ENCODE results near the gene PPP5C. TPM values are rescaled to one million over a fixed set of nuclear protein-coding genes. Genes with fewer than 3 reads are reported as not detected.

The PPP5C gene
- total RNA-seq, 4 donors from 2014 or later = 26.1 to 92.3 (median 62.5) TPM

GRCh38 chr19:46350029-46350757, 3.3 kb downstream of the PPP5C start:
- no peak for DNase-seq
- Histone ChIP-seq H3K27me3 (no peaks in the 10 kb centered on the region), H3K36me3 (no peaks in the 10 kb centered on the region), H3K27ac (peak overlapping the region; percentile 62 to 69), H3K4me3 (no peak overlapping the region), H3K9me3 (no peaks in the 10 kb centered on the region), H3K4me1 (peaks cover 0 to 41% of the 10 kb centered on the region in 2 donors)
- TF ChIP-seq POLR2A (IDR thresholded peaks at IDR 0.05) (no peak), CTCF (IDR thresholded peaks at IDR 0.05) (no peak)
- intact Hi-C loops (cut with DNase I; ENCODE audit: low total_unique reads) = no loop called here

- Histone ChIP-seq H3K4me3 (no peak overlapping the region), H3K27me3 (no peaks in the 10 kb centered on the region), H3K4me1 (peaks cover 0 to 41% of the 10 kb centered on the region in 2 donors), H3K9me3 (no peaks in the 10 kb centered on the region), H3K36me3 (no peaks in the 10 kb centered on the region), H3K27ac (peak overlapping the region; percentile 62 to 69)
- no peak for DNase-seq
- intact Hi-C loops (cut with DNase I; ENCODE audit: low total_unique reads) = no loop called here
- TF ChIP-seq POLR2A (IDR thresholded peaks at IDR 0.05) (no peak), CTCF (IDR thresholded peaks at IDR 0.05) (no peak)
These were observed 3.9 kb downstream of the PPP5C start for GRCh38 chr19:46350758-46351159.

- Histone ChIP-seq H3K4me3 (no peak overlapping the region), H3K4me1 (peaks cover 0 to 41% of the 10 kb centered on the region in 2 donors), H3K36me3 (no peaks in the 10 kb centered on the region), H3K27ac (peak overlapping the region; percentile 62 to 69), H3K9me3 (no peaks in the 10 kb centered on the region), H3K27me3 (no peaks in the 10 kb centered on the region)
- peak; percentile 48 to 49 for DNase-seq
- intact Hi-C loops (cut with DNase I; ENCODE audit: low total_unique reads) = no loop called here
- no peak for TF ChIP-seq POLR2A (IDR thresholded peaks at IDR 0.05)
- TF ChIP-seq CTCF (IDR thresholded peaks at IDR 0.05) = no peak
These were observed 4.6 kb downstream of the PPP5C start for GRCh38 chr19:46351241-46352041.

- Histone ChIP-seq H3K9me3 (no peaks in the 10 kb centered on the region), H3K36me3 (no peaks in the 10 kb centered on the region), H3K27me3 (no peaks in the 10 kb centered on the region), H3K27ac (no peak overlapping the region), H3K4me3 (no peak overlapping the region), H3K4me1 (peaks cover 0 to 28% of the 10 kb centered on the region in 2 donors)
- TF ChIP-seq CTCF (IDR thresholded peaks at IDR 0.05) (no peak), POLR2A (IDR thresholded peaks at IDR 0.05) (no peak)
- intact Hi-C loops (cut with DNase I; ENCODE audit: low total_unique reads) = no loop called here
- DNase-seq = no peak
These were observed 7.0 kb downstream of the PPP5C start for GRCh38 chr19:46353730-46354528.

All from uterus (tissue), 4 donors.